Spleen (tissue), 11 donors: ENCODE results near the gene CSRP1. TPM values are rescaled to one million over a fixed set of nuclear protein-coding genes. Genes with fewer than 3 reads are reported as not detected.

Experiments
- DNase-seq: peaks from one replicate; pipeline ENCODE4 v3.0.0-alpha.2; 2020
- H3K27ac ChIP-seq, 8 donors: fragments of 200-600 bp; sonication (generic) in 7 of 8; 1 replicate in 4 of 8; 2 replicates in 4 of 8; pipeline versions ENCODE4 v1.5.0 to v1.8.0; 2016 to 2021; ENCODE audit warnings: inconsistent platforms in 4 of 8, mild to moderate bottlenecking in 4 of 8, moderate library complexity in 1 of 8
- H3K27me3 ChIP-seq, 7 donors: fragments of 200-600 bp; sonication (generic) in 6 of 7; replicated peaks in 1 of 7; 1 replicate in 4 of 7; 2 replicates in 3 of 7; pipeline versions ENCODE4 v1.5.0 to v1.8.0; 2016 to 2021; ENCODE audit warnings: inconsistent platforms in 3 of 7, mild to moderate bottlenecking in 1 of 7
- H3K36me3 ChIP-seq, 6 donors: fragments of 200-600 bp; sonication (generic) in 5 of 6; 1 replicate in 4 of 6; 2 replicates in 2 of 6; pipeline versions ENCODE4 v1.5.0 to v1.8.0; 2016 to 2021; ENCODE audit warnings: inconsistent platforms in 2 of 6
- H3K4me1 ChIP-seq, 6 donors: fragments of 200-600 bp; sonication (generic) in 5 of 6; 1 replicate in 3 of 6; 2 replicates in 3 of 6; pipeline versions ENCODE4 v1.5.0 to v1.8.0; 2016 to 2021; ENCODE audit warnings: inconsistent platforms in 3 of 6
- H3K4me3 ChIP-seq, 8 donors: fragments of 200-600 bp; sonication (generic) in 7 of 8; 1 replicate in 4 of 8; 2 replicates in 4 of 8; pipeline versions ENCODE4 v1.5.0 to v1.8.0; 2016 to 2021; ENCODE audit warnings: inconsistent platforms in 4 of 8, mild to moderate bottlenecking in 4 of 8, moderate library complexity in 2 of 8
- H3K9me3 ChIP-seq, 8 donors: fragments of 200-600 bp; sonication (generic) in 7 of 8; 1 replicate in 4 of 8; 2 replicates in 4 of 8; pipeline versions ENCODE4 v1.5.0 to v1.8.0; 2016 to 2021; ENCODE audit warnings: inconsistent platforms in 4 of 8
- CTCF ChIP-seq, 11 experiments: fragments of 200-600 bp in 7 of 11; fragments of 450-650 bp in 4 of 11; sonication (generic) in 4 of 11; IDR thresholded peaks in 8 of 11; conservative IDR thresholded peaks in 3 of 11; 1 replicate in 7 of 11; 2 replicates in 4 of 11; pipeline versions ENCODE4 v1.4.0 to v1.8.0; 2016 to 2021; ENCODE audit warnings: antibody characterized with exemption in 11 of 11, inconsistent platforms in 4 of 11, mild to moderate bottlenecking in 1 of 11
- POLR2A ChIP-seq, 3 donors: fragments of 450-650 bp; IDR thresholded peaks; one replicate each; pipeline ENCODE4 v1.5.1; 2017; ENCODE audit warnings: antibody characterized with exemption in 3 of 3, mild to moderate bottlenecking in 1 of 3
- POLR2AphosphoS5 ChIP-seq, 3 donors: sonication (generic); formaldehyde crosslinking; IDR thresholded peaks; one replicate each; pipeline ENCODE4 v1.5.1; 2017; ENCODE audit warnings: antibody characterized with exemption in 3 of 3
- WGBS, 5 donors: extraction: QIAGEN DNeasy Blood & Tissue Kit in 3 of 5; methylation state at CpG; one replicate each; pipeline versions ENCODE4 v1.1.5 to v1.1.7; 2013 to 2018; 5-methylcytosine and 5-hydroxymethylcytosine counted together
- intact Hi-C: fragments of 100-400 bp; cut with DNase I; formaldehyde crosslinking; loops from one replicate; pipeline ENCODE4 v1.15.0; 2023; ENCODE audit warnings: low total_unique reads
- polyA plus RNA-seq, 3 donors: library from polyadenylated mRNA; stranded (reverse); fragments of 200-250 nt; gene quantifications; one replicate each; pipeline ENCODE4 v1.2.1, GENCODE V29; 2013
- total RNA-seq, 7 donors: library from RNA; depleted of rRNA in 3 of 7; stranded (reverse); fragments of >200 nt in 3 of 7; fragmentation: NEBNext Ultra II Directional in 4 of 7; extraction: Animal tissue kit (Norgen Biotek cat#: 25700) in 4 of 7; gene quantifications; one replicate each; pipeline versions ENCODE4 v1.1.0 to v1.2.1, GENCODE V29; 2016 to 2021
- donor health status: healthy with polysubstance abuse.
- donor health status: DM: no; HTN: no; CAD: no; lungs with moderate emphysema.
- donor health status: DM: no; HTN: no; CAD: no.
- donor health status: Bipolar disorder and iron deficiency.
- donor health status: healthy.
- donor health status: DM: no; HTN: no; CAD: no.
- donor health status: DM: yes; HTN: yes; CAD: no.

CSRP1 gene
- total and polyA plus RNA-seq, 10 donors = 67.1 to 360 (median 182) TPM

DNA sequence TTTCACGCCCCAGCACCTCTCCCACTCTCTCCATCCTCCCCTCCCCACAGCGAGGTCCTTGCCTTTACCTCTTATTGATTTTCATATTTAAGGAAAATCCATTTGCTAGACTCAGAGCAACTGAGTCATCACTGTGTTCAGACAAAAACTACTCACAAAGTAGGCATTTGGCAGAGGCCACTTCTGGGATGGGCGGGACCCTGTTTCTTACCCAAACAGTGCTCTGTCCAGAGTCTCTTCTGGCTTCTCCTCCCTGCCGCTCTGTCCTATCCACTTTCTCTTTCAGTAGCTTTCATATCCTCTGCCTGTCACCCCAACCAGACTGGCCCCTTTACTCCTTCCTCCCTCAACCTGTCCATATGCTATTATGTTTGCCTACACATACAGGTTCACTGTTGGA, 29.6 kb upstream of the CSRP1 start:
- Histone ChIP-seq H3K27ac (peak overlapping the region in 4 of 8 donors; percentile 48 to 82 (median 53)), H3K36me3 (peaks cover 0 to 10% (median 0%) of the 10 kb centered on the region in 6 donors), H3K4me3 (no peak overlapping the region), H3K27me3 (peaks cover 0 to 55% (median 24%) of the 10 kb centered on the region in 7 donors), H3K4me1 (peaks cover 11 to 80% (median 60%) of the 10 kb centered on the region in 6 donors), H3K9me3 (no peaks in the 10 kb centered on the region)
- intact Hi-C loops = no loop called here
- WGBS, 5 donors = 74 to 82% (median 78%) methylated on average over 4 of the region's 4 CpGs
- DNase-seq = no peak
- no peak for TF ChIP-seq CTCF (IDR thresholded peaks at IDR 0.05 in 8 of 11, conservative IDR thresholded peaks at IDR 0.05 in 3 of 11)
- TF ChIP-seq POLR2A (IDR thresholded peaks at IDR 0.05) = no peak

DNA sequence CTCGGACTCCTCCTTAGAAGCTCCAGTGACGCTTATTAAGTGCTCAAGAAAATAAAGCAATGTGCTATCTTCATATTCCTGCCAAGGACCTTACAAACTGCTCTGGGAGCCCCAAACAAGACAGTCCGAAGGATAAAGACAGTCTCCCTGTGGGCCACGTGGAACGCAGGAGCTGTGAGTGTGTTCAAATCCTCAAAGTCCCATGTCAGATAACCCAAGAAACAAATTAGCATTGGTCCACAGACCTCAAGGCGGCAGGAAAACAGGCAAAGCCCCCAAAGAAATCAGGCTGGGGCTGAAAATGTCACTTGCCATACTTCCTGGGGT, 29.0 kb upstream of the CSRP1 start:
- intact Hi-C loops = no loop called here
- H3K4me1 ChIP-seq = peaks cover 11 to 80% (median 56%) of the 10 kb centered on the region in 6 donors
- H3K9me3 ChIP-seq = no peaks in the 10 kb centered on the region
- H3K36me3 ChIP-seq = peaks cover 0 to 10% (median 0%) of the 10 kb centered on the region in 6 donors
- H3K4me3 ChIP-seq = no peak overlapping the region
- H3K27me3 ChIP-seq = peaks cover 0 to 55% (median 24%) of the 10 kb centered on the region in 7 donors
- no peak for TF ChIP-seq POLR2A (IDR thresholded peaks at IDR 0.05)
- no peak for TF ChIP-seq CTCF (IDR thresholded peaks at IDR 0.05 in 8 of 11, conservative IDR thresholded peaks at IDR 0.05 in 3 of 11)
- no peak for TF ChIP-seq POLR2AphosphoS5 (IDR thresholded peaks at IDR 0.05)
- no peak for DNase-seq
- H3K27ac ChIP-seq = peak overlapping the region in 5 of 8 donors; percentile 29 to 82 (median 50)
- WGBS, 5 donors = 67 to 75% (median 71%) methylated on average over 6 of the region's 6 CpGs

- WGBS, 5 donors = 48 to 77% (median 57%) methylated on average over 6 of the region's 6 CpGs
- peaks cover 0 to 50% (median 24%) of the 10 kb centered on the region in 7 donors for H3K27me3 ChIP-seq
- intact Hi-C loops = no loop called here
- no peak for DNase-seq
- TF ChIP-seq POLR2AphosphoS5 (IDR thresholded peaks at IDR 0.05) = no peak
- TF ChIP-seq POLR2A (IDR thresholded peaks at IDR 0.05) = no peak
- TF ChIP-seq CTCF (IDR thresholded peaks at IDR 0.05 in 8 of 11, conservative IDR thresholded peaks at IDR 0.05 in 3 of 11) = no peak
- no peak overlapping the region for H3K4me3 ChIP-seq
- H3K4me1 ChIP-seq = peaks cover 11 to 76% (median 52%) of the 10 kb centered on the region in 6 donors
- peak overlapping the region in 5 of 8 donors; percentile 29 to 82 (median 50) for H3K27ac ChIP-seq
- H3K36me3 ChIP-seq = peaks cover 0 to 10% (median 0%) of the 10 kb centered on the region in 6 donors
- H3K9me3 ChIP-seq = no peaks in the 10 kb centered on the region
Measured at GRCh38 chr1:201535046-201535918, 28.4 kb upstream of the CSRP1 start.

DNA sequence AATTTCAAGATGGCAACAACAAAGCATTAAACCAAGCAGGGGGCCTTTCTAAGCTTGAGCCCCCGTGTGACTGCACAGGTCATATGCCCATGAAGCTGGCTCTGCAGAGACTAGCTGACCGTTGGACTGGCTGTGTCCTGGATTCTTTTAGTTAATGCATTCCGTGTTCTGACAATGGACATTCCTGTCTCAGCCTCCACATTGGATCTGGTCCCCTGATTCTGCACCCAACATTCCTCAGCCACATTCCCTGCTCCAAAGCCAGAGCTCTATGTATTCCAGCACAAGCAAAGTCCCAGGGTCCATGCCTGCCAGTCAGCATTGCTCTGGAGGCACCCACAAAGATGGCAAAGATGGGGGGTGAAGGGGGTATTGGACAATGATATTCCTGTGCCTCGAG, 26.9 kb upstream of the CSRP1 start:
- no peak for TF ChIP-seq POLR2A (IDR thresholded peaks at IDR 0.05)
- no peak for DNase-seq
- Histone ChIP-seq H3K4me3 (no peak overlapping the region), H3K9me3 (no peaks in the 10 kb centered on the region), H3K27ac (no peak overlapping the region), H3K36me3 (peaks cover 0 to 10% (median 0%) of the 10 kb centered on the region in 6 donors), H3K4me1 (peaks cover 6 to 61% (median 38%) of the 10 kb centered on the region in 6 donors), H3K27me3 (peaks cover 0 to 36% (median 12%) of the 10 kb centered on the region in 7 donors)
- WGBS, 5 donors = 77 to 95% (median 84%) methylated on average over 4 of the region's 4 CpGs
- intact Hi-C loops = no loop called here
